AG09309 (cell line): ENCODE data around the gene PLPPR1.

Experiments used
- DNase-seq: peaks from one replicate; pipeline ENCODE4 v3.0.0-alpha.2; 2010; ENCODE audit warnings: low read depth
- H3K4me3 ChIP-seq: 2 replicates; pipeline ENCODE4 v1.5.1; 2011; ENCODE audit warnings: mild to moderate bottlenecking, low read depth, low read length, moderate library complexity; ENCODE audit not compliant: control insufficient read depth
- TF ChIP-seq, protein P1 (sequence below): IDR thresholded peaks from 2 replicates; pipeline ENCODE4 v1.5.1; 2011; ENCODE audit warnings: mild to moderate bottlenecking, low read depth, low read length, inconsistent platforms; ENCODE audit not compliant: insufficient read depth, control insufficient read depth; ENCODE audit errors: missing control alignments

The PLPPR1 gene

DNA sequence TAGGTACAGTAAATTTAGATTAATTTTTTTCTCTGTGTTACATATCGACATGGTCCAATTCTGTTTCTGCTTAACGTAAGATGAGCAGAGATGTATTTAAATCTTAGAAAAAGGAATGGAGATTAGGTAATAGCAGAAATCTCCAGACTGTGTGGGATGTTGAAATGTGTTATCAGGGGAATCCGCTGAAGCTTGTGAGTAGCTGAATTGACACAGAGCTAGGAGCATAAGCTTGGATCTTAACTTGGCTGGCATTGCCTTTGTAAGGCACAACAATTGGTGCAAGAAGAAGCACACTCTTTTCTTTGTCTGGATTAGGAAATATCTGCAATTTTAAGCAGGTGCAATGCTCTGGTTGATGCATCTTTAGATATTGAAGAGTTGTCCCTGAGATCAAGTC is 53.1 kb downstream of the PLPPR1 start:
- TF ChIP-seq, protein P1, sequence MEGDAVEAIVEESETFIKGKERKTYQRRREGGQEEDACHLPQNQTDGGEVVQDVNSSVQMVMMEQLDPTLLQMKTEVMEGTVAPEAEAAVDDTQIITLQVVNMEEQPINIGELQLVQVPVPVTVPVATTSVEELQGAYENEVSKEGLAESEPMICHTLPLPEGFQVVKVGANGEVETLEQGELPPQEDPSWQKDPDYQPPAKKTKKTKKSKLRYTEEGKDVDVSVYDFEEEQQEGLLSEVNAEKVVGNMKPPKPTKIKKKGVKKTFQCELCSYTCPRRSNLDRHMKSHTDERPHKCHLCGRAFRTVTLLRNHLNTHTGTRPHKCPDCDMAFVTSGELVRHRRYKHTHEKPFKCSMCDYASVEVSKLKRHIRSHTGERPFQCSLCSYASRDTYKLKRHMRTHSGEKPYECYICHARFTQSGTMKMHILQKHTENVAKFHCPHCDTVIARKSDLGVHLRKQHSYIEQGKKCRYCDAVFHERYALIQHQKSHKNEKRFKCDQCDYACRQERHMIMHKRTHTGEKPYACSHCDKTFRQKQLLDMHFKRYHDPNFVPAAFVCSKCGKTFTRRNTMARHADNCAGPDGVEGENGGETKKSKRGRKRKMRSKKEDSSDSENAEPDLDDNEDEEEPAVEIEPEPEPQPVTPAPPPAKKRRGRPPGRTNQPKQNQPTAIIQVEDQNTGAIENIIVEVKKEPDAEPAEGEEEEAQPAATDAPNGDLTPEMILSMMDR: no peak
- no peak for DNase-seq
- H3K4me3 ChIP-seq: no peak overlapping the region

DNA sequence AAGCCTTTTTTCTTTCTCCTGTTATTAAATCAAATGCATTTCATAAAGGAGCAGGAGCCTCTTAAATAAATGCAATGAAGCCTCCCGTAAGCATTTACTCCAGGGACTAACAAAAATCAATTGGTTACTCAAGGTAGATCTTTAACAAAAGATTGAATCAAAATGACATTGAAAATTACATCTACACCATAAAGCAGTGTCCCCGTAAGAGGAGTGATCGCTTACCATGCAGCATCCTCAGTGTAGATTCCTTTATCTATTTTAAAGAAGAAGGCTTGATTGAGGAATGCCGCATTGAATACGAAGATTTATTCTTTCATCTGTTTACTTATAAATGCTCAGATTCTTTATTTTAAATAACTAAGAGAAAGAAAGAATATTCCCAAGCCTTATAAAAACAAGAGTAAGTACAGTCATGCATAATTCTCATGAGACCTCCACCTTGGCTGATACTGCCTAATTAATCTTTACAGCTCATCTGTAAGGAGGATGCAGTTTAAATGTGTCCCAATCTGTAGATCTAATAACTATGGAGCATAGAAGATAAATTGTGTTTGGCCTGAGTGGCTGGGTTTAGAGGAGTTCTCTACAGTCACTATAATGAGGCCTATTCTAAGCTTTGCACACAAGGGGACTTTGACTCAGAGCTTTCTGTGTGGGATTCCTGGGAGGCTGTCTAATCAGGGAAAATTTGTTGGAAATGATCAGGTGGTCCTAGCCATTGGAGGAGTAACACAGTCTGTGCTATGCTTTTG is 55.1 kb downstream of the PLPPR1 start:
- no peak overlapping the region for H3K4me3 ChIP-seq
- TF ChIP-seq, protein P1: no peak
- no peak for DNase-seq

DNA sequence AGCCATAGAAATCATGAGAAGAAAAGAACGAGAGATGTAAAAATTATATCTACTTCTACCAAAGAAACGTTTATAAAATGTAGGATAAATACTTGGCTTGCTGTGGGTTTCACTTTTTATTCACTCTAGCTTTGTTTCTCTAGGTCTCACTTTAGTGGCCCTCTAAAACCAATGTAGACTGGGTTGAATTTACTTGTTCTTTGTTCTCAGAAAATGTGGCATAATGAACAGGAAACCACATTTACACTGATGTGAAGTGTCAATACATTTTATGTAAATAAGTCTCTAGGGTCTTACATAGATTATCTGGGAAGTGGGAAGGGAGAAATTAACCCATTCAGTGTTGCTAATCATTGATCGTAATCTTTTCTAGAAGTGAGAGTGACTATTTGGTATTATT is 58.9 kb downstream of the PLPPR1 start:
- DNase-seq: no peak
- no peak overlapping the region for H3K4me3 ChIP-seq
- TF ChIP-seq, protein P1: no peak

DNA sequence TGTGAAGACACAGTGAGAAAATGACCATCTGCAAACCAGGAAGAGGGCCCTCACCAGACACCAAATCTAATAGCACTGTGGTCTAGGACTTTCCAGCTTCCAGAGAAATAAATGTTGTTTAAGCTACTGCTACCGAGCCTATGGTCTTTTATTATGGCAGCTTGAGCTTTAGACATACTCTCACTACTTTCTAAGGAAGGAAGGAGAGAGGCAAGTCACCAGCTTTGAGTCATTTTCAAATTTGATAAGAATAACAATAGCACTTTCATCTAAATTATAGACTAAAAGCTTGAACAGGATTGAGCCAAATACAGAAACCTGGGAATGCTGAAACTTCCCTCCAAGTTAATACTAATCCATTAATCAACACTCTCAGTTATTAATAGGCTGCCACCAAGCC is 64.4 kb downstream of the PLPPR1 start:
- H3K4me3 ChIP-seq: no peak overlapping the region
- DNase-seq: no peak
- TF ChIP-seq, protein P1: no peak

DNA sequence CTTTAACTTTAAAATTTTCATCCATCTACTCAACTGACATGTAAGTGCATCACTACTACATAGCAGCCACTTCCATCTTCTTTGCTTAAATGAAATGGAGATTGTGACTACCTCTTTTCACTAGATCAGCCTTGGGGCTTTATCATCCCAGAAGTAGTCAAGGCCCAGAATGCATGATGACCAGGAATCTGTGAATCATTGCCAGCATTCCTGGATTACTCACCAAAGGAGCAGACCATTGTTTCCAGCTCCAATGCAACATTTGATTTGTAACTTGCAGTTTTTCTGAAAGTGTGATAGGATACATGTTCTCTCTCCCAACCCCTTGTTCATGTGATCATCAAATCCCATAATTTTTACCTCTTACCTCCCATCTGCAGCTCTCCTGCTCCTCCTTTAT is 65.1 kb downstream of the PLPPR1 start:
- no peak overlapping the region for H3K4me3 ChIP-seq
- TF ChIP-seq, protein P1: no peak
- no peak for DNase-seq

DNA sequence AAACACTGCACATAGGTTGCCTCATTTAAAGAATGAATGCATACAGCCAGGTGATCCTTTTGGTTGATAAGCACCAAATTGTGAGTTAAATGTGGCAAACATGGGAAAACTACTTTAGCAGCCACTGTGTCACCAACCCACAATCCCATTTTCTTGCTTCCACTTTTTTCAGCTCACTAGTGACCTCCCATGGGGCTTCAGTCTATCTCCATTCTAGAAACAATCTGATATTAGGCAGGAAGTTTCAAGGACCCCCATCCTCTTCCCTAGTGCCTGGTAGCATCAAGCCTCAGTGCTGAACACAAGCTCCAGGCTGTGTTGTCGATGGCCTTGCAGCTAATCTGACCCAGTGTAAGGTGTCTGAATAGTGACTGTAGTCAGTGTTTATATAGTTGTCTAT is 66.2 kb downstream of the PLPPR1 start:
- TF ChIP-seq, protein P1: no peak
- no peak overlapping the region for H3K4me3 ChIP-seq
- no peak for DNase-seq
